PC-3 (cell line): ENCODE results near the gene TREX2. TPM values are rescaled to one million over a fixed set of nuclear protein-coding genes. Genes with fewer than 3 reads are reported as not detected.

Experiments
- ATAC-seq: fragments of 200-7000 bp; cut with Tn5 transposase; 2 replicates; pipeline ENCODE4 v1.9.1; 2020; ENCODE audit warnings: mild to moderate bottlenecking, moderate library complexity
- BruUV-seq: library from RNA; stranded (reverse); fragments of 400-500 nt; replicated peaks from 2 replicates; lab custom pipeline; 2021; lab: Mats Ljungman, UMichigan
- CTCF ChIA-PET: fragments of 300-600 bp; sonication (Branson Sonifier 250); formaldehyde crosslinking; loops from one replicate; lab custom pipeline; 2022; ENCODE audit warnings: antibody characterized with exemption; lab: Charles Lee
- POLR2A ChIA-PET: fragments of 300-600 bp; sonication (Branson Sonifier 250); formaldehyde crosslinking; loops from one replicate; lab custom pipeline; 2022; ENCODE audit warnings: antibody characterized with exemption; ENCODE audit not compliant: unreplicated experiment; lab: Charles Lee
- DNase-seq: peaks from one replicate; pipeline ENCODE4 v3.0.0-alpha.2; 2015
- H2AFZ ChIP-seq: fragments of 300-600 bp; sonication (generic); 2 replicates; pipeline ENCODE4 v1.6.0; 2016; ENCODE audit warnings: antibody characterized with exemption, low read length
- H3F3A ChIP-seq: fragments of 300-600 bp; sonication (generic); one replicate; pipeline ENCODE4 v1.6.0; 2017; ENCODE audit warnings: antibody characterized with exemption, low read length, control low read depth, mild to moderate bottlenecking; ENCODE audit not compliant: unreplicated experiment
- H3K27ac ChIP-seq: fragments of 300-600 bp; sonication (generic); 2 replicates; pipeline ENCODE4 v1.5.1; 2016; ENCODE audit warnings: mild to moderate bottlenecking, low read length
- H3K27me3 ChIP-seq: fragments of 300-600 bp; sonication (generic); 2 replicates; pipeline ENCODE4 v1.6.1; 2016; ENCODE audit warnings: low read length, mixed read lengths
- H3K36me3 ChIP-seq: fragments of 300-600 bp; sonication (generic); 2 replicates; pipeline ENCODE4 v1.6.1; 2016; ENCODE audit warnings: low read depth, mixed run types, low read length, mixed read lengths
- H3K4me1 ChIP-seq: fragments of 300-600 bp; sonication (generic); 2 replicates; pipeline ENCODE4 v1.5.1; 2016; ENCODE audit warnings: low read length; ENCODE audit not compliant: insufficient read depth
- H3K4me2 ChIP-seq: fragments of 300-600 bp; sonication (generic); 2 replicates; pipeline ENCODE4 v1.6.0; 2016; ENCODE audit warnings: low read length
- H3K4me3 ChIP-seq: fragments of 300-600 bp; sonication (generic); 2 replicates; pipeline ENCODE4 v1.5.1; 2016; ENCODE audit warnings: mild to moderate bottlenecking, low read length, mixed read lengths
- H3K79me2 ChIP-seq: fragments of 300-600 bp; sonication (generic); 2 replicates; pipeline ENCODE4 v1.6.1; 2017; ENCODE audit warnings: low read length, mixed read lengths
- H3K9ac ChIP-seq: fragments of 300-600 bp; sonication (generic); 2 replicates; pipeline ENCODE4 v1.6.0; 2016; ENCODE audit warnings: mild to moderate bottlenecking, low read length
- H3K9me2 ChIP-seq: fragments of 300-600 bp; sonication (generic); replicated peaks from 2 replicates; pipeline ENCODE4 v1.6.1; 2016; ENCODE audit warnings: mixed run types, low read length, mixed read lengths
- H3K9me3 ChIP-seq: fragments of 300-600 bp; sonication (generic); 2 replicates; pipeline ENCODE4 v1.6.1; 2016; ENCODE audit warnings: low read length, mixed read lengths
- H4K20me1 ChIP-seq: fragments of 300-600 bp; sonication (generic); 2 replicates; pipeline ENCODE4 v1.6.1; 2016; ENCODE audit warnings: low read length, mixed read lengths
- EZH2 ChIP-seq: fragments of 300-600 bp; sonication (generic); IDR thresholded peaks from one replicate; pipeline ENCODE4 v1.6.1; 2017; ENCODE audit warnings: antibody characterized with exemption, mild to moderate bottlenecking, low read length; ENCODE audit not compliant: unreplicated experiment
- EZH2phosphoT487 ChIP-seq: fragments of 300-600 bp; sonication (generic); IDR thresholded peaks from 2 replicates; pipeline ENCODE4 v1.6.1; 2018; ENCODE audit warnings: mild to moderate bottlenecking, antibody characterized with exemption, low read length, borderline replicate concordance
- intact Hi-C: fragments of 100-400 bp; cut with micrococcal nuclease; formaldehyde crosslinking; loops from 2 replicates; pipeline ENCODE4 v1.9.0; 2023
- total RNA-seq: library from RNA; depleted of rRNA; stranded (reverse); fragments of >200 nt; gene quantifications from 2 replicates; pipeline ENCODE4 v1.2.3, GENCODE V29; 2014
- TF ChIP-seq, protein P1 (sequence below): fragments of 300-600 bp; sonication (generic); conservative IDR thresholded peaks from 2 replicates; pipeline ENCODE4 v1.5.1; 2017; ENCODE audit warnings: antibody characterized with exemption, low read depth, mild to moderate bottlenecking, low read length

The TREX2 gene
- total RNA-seq, 1 experiment from 2014 or later, result 1.4 TPM

DNA sequence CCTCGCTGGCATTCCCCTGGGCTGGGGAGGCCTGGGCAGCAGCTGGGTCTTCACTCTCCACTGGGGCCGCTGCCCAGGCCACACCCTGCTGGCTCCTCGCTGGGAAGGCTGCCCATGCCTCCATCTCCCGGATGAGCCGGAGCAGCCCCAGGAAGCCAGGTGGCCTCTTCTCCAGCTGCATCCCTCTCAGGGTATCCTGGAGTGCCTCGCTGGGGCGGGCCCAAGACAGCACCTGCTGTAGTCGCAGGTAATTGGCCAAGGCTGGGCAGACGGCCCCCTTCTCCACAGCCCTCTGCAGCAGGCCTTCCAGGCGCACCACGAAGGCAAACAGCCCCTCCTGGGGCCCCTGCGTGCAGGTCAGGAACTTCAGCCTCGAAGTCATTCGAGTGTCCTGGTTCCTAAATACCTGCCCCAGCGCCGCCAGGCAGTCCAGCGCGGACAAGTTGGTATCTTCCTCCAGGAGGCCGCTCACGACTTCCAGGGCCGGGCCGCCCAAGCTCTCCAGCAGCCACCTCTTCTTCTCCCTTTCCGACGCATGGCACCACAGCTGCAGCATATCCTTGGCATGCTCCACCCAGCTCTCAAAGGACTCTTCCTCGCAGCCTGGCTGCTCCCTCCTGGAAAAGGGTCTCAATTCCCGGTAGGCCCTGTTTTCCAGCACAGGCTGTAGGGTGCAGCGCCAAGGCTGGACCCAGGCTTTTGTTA lies 48.4 kb downstream of the TREX2 start:
- intact Hi-C loops, result no loop called here
- H3K9me2 ChIP-seq, result no peaks in the 10 kb centered on the region
- DNase-seq, result no peak
- H3K9ac ChIP-seq, result no peak overlapping the region
- H3K36me3 ChIP-seq, result no peaks in the 10 kb centered on the region
- H3K27ac ChIP-seq, result no peak overlapping the region
- H3K4me3 ChIP-seq, result no peak overlapping the region
- H2AFZ ChIP-seq, result no peak overlapping the region
- ChIA-PET POLR2A (no interaction called here), CTCF (no interaction called here)
- no peaks in the 10 kb centered on the region for H3K4me1 ChIP-seq
- H3K27me3 ChIP-seq, result 0 out of 2 replicates have a peak, but pooled peaks cover 6% of the 10 kb centered on the region
- TF ChIP-seq EZH2, result no peak
- TF ChIP-seq EZH2phosphoT487, result no peak
- TF ChIP-seq, protein P1, sequence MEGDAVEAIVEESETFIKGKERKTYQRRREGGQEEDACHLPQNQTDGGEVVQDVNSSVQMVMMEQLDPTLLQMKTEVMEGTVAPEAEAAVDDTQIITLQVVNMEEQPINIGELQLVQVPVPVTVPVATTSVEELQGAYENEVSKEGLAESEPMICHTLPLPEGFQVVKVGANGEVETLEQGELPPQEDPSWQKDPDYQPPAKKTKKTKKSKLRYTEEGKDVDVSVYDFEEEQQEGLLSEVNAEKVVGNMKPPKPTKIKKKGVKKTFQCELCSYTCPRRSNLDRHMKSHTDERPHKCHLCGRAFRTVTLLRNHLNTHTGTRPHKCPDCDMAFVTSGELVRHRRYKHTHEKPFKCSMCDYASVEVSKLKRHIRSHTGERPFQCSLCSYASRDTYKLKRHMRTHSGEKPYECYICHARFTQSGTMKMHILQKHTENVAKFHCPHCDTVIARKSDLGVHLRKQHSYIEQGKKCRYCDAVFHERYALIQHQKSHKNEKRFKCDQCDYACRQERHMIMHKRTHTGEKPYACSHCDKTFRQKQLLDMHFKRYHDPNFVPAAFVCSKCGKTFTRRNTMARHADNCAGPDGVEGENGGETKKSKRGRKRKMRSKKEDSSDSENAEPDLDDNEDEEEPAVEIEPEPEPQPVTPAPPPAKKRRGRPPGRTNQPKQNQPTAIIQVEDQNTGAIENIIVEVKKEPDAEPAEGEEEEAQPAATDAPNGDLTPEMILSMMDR, result no peak
- no TSS peak for BruUV-seq
- no peaks in the 10 kb centered on the region for H4K20me1 ChIP-seq
- H3K79me2 ChIP-seq, result no peaks in the 10 kb centered on the region
- no peaks in the 10 kb centered on the region for H3K9me3 ChIP-seq
- H3F3A ChIP-seq, result no peaks in the 10 kb centered on the region
- H3K4me2 ChIP-seq, result no peak overlapping the region
- no peak for ATAC-seq

DNA sequence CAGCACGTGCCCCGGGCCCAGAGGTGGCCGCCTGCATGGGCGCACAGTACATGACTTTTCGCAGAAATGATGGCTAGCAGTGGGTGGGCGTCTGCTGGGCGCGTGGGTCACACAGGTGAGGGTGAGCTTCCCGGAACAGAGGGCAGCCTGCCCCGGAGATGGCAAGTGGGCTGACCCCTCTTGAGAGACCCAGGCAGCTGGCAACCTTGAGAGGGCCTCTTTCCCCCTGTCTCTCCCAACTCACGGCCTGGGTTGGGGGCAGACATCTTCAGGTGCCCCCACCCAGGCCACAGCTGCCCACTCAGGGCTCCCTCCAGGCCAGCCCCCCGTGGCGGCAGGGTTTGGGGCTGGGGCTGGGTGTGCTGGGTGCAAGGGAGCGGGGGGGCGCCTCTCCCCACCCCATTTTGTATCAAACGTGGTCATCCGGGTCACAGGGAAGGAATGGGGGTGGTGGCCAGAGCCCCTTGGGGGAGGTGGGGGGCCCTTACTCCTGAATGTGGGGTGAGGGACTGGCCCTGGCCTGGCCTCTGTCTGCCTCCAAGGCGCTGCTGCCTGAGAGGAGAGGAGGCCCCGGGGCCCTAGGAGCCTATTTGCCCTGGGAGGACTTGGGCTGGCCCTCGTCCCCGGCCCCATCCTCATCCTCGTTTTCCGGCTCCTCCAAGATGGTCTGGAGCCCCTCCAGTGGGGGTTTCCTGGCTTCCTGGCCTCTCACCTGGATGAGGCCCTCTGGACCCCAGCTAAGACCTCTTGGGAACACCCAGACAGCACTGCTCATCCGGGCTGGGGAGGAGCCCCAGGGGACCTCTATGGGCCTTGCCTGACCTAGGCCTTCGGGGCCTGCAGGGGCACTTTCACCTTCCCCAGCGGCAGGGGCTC lies 49.3 kb downstream of the TREX2 start:
- no peaks in the 10 kb centered on the region for H3K9me2 ChIP-seq
- no peaks in the 10 kb centered on the region for H3K9me3 ChIP-seq
- H3K4me3 ChIP-seq, result no peak overlapping the region
- no peak for DNase-seq
- no peak overlapping the region for H3K27ac ChIP-seq
- no peak overlapping the region for H3K9ac ChIP-seq
- intact Hi-C loops, result no loop called here
- ATAC-seq, result no peak
- H3K27me3 ChIP-seq, result 0 out of 2 replicates have a peak, but pooled peaks cover 6% of the 10 kb centered on the region
- ChIA-PET CTCF (no interaction called here), POLR2A (no interaction called here)
- H2AFZ ChIP-seq, result no peak overlapping the region
- no peak for TF ChIP-seq EZH2
- TF ChIP-seq EZH2phosphoT487, result no peak
- TF ChIP-seq, protein P1, result no peak
- H3F3A ChIP-seq, result no peaks in the 10 kb centered on the region
- H3K4me1 ChIP-seq, result no peaks in the 10 kb centered on the region
- no TSS peak for BruUV-seq
- no peak overlapping the region for H3K4me2 ChIP-seq
- no peaks in the 10 kb centered on the region for H4K20me1 ChIP-seq
- no peaks in the 10 kb centered on the region for H3K36me3 ChIP-seq
- H3K79me2 ChIP-seq, result no peaks in the 10 kb centered on the region
